OCI-LY7 (cell line): ENCODE results near the gene CRYBG3. TPM values are rescaled to one million over a fixed set of nuclear protein-coding genes. Genes with fewer than 3 reads are reported as not detected.

Experiments
- BruUV-seq: library from RNA; stranded (reverse); fragments of 400-500 nt; replicated peaks from 2 replicates; lab custom pipeline; 2021; lab: Mats Ljungman, UMichigan
- CTCF ChIA-PET: fragments of 300-600 bp; sonication (Branson Sonifier 250); formaldehyde crosslinking; loops from one replicate; lab custom pipeline; 2022; ENCODE audit warnings: antibody characterized with exemption; ENCODE audit not compliant: unreplicated experiment; lab: Charles Lee
- POLR2A ChIA-PET: fragments of 300-600 bp; sonication (Branson Sonifier 250); formaldehyde crosslinking; loops from one replicate; lab custom pipeline; 2022; ENCODE audit warnings: antibody characterized with exemption; lab: Charles Lee
- DNase-seq: peaks from one replicate; pipeline ENCODE4 v3.0.0-alpha.2; 2015; ENCODE audit warnings: low spot score
- H2AFZ ChIP-seq: fragments of 200-600 bp; sonication (generic), shearing (Covaris generic); 2 replicates; pipeline ENCODE4 v1.6.1; 2014; ENCODE audit warnings: mild to moderate bottlenecking, antibody characterized with exemption, low read length, moderate library complexity
- H3K27ac ChIP-seq: fragments of 200-600 bp; sonication (generic); 2 replicates; pipeline ENCODE4 v1.5.1; 2014; ENCODE audit warnings: mixed run types, low read depth, mild to moderate bottlenecking, moderate library complexity, low read length, inconsistent platforms; ENCODE audit not compliant: poor library complexity, severe bottlenecking
- H3K36me3 ChIP-seq: fragments of 200-600 bp; sonication (generic); 2 replicates; pipeline ENCODE4 v1.6.1; 2014; ENCODE audit warnings: mild to moderate bottlenecking, antibody characterized with exemption, low read length, moderate library complexity, mixed read lengths; ENCODE audit not compliant: insufficient read depth
- H3K4me1 ChIP-seq: fragments of 200-600 bp; sonication (generic); 2 replicates; pipeline ENCODE4 v1.5.1; 2014; ENCODE audit warnings: mild to moderate bottlenecking, low read length; ENCODE audit not compliant: insufficient read depth, poor library complexity, severe bottlenecking
- H3K4me2 ChIP-seq: fragments of 200-600 bp; sonication (generic); 2 replicates; pipeline ENCODE4 v1.6.1; 2014; ENCODE audit warnings: mild to moderate bottlenecking, low read length
- H3K4me3 ChIP-seq: fragments of 200-600 bp; sonication (generic); 2 replicates; pipeline ENCODE4 v1.5.1; 2014; ENCODE audit warnings: mild to moderate bottlenecking, low read depth, low read length; ENCODE audit not compliant: poor library complexity, severe bottlenecking
- H3K79me2 ChIP-seq: fragments of 200-600 bp; sonication (generic); 2 replicates; pipeline ENCODE4 v1.6.1; 2016; ENCODE audit warnings: low read depth, mild to moderate bottlenecking, low read length, moderate library complexity, mixed read lengths; ENCODE audit not compliant: insufficient read depth
- H3K9me2 ChIP-seq: fragments of 200-600 bp; sonication (generic); 2 replicates; pipeline ENCODE4 v1.6.1; 2016; ENCODE audit warnings: mild to moderate bottlenecking, low read length, mixed read lengths; ENCODE audit not compliant: insufficient read depth
- H3K9me3 ChIP-seq: fragments of 200-600 bp; sonication (generic); 2 replicates; pipeline ENCODE4 v1.6.1; 2014; ENCODE audit warnings: mild to moderate bottlenecking, mixed run types, low read length, mixed read lengths
- H4K20me1 ChIP-seq: fragments of 200-600 bp; sonication (generic); 2 replicates; pipeline ENCODE4 v1.6.1; 2014; ENCODE audit warnings: mild to moderate bottlenecking, antibody characterized with exemption, low read length, moderate library complexity, mixed read lengths; ENCODE audit not compliant: insufficient read depth
- EZH2phosphoT487 ChIP-seq: fragments of 200-600 bp; sonication (generic); IDR thresholded peaks from 2 replicates; pipeline ENCODE4 v1.6.1; 2018; ENCODE audit warnings: low read depth, borderline replicate concordance, mild to moderate bottlenecking, mixed run types, antibody characterized with exemption, low read length, moderate library complexity, mixed read lengths
- intact Hi-C: fragments of 100-400 bp; cut with micrococcal nuclease; formaldehyde crosslinking; loops from one replicate; pipeline ENCODE4 v1.10.0; 2022; ENCODE audit not compliant: unreplicated experiment
- total RNA-seq, 2 experiments: library from RNA; depleted of rRNA in 1 of 2; stranded (reverse); fragments of >200 nt in 1 of 2; shearing (Covaris generic) in 1 of 2; gene quantifications; 2 replicates each; pipeline ENCODE4 v1.2.3, GENCODE V29; 2014 to 2022
- TF ChIP-seq, protein P1 (sequence below): fragments of 200-600 bp; sonication (generic); conservative IDR thresholded peaks from 2 replicates; pipeline ENCODE4 v1.5.1; 2014; ENCODE audit warnings: mild to moderate bottlenecking, antibody characterized with exemption, low read length, moderate library complexity, mixed read lengths

CRYBG3 gene
- total RNA-seq, 2 experiments from 2014 or later: 0.22 to 0.46 TPM

DNA sequence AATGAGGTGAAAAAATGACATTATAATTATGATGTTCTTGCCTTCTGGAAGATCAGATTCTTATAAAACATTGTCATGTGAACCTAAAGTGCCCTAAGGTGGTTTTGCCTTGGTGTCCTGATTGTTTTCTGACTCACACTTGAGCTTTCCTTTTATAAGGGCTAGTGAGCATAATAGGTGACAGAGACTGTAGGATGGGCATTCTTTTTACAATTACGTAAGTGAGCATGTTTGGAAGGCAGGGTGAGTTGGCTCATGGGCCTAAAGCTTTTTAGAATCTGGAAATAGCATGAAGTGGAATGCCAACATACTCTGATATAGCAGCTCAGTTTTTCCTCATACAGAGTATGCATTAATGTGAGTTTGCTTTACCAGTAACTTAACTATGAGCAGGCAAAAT lies 41.2 kb downstream of the CRYBG3 start:
- intact Hi-C loops: no loop called here
- Histone ChIP-seq H3K4me3 (no peak overlapping the region), H3K36me3 (no peaks in the 10 kb centered on the region), H3K4me2 (no peak overlapping the region), H4K20me1 (no peaks in the 10 kb centered on the region), H3K9me3 (no peaks in the 10 kb centered on the region), H3K4me1 (no peaks in the 10 kb centered on the region), H3K79me2 (no peaks in the 10 kb centered on the region), H2AFZ (no peak overlapping the region), H3K9me2 (no peaks in the 10 kb centered on the region), H3K27ac (no peak overlapping the region)
- POLR2A ChIA-PET: interaction anchor here (1.7 kb wide), 1 partner anchor 31 kb away, joined by 4 read pairs; no protein-coding TSS in a partner anchor
- CTCF ChIA-PET: no interaction called here
- BruUV-seq: no TSS peak
- DNase-seq: no peak
- TF ChIP-seq, protein P1, sequence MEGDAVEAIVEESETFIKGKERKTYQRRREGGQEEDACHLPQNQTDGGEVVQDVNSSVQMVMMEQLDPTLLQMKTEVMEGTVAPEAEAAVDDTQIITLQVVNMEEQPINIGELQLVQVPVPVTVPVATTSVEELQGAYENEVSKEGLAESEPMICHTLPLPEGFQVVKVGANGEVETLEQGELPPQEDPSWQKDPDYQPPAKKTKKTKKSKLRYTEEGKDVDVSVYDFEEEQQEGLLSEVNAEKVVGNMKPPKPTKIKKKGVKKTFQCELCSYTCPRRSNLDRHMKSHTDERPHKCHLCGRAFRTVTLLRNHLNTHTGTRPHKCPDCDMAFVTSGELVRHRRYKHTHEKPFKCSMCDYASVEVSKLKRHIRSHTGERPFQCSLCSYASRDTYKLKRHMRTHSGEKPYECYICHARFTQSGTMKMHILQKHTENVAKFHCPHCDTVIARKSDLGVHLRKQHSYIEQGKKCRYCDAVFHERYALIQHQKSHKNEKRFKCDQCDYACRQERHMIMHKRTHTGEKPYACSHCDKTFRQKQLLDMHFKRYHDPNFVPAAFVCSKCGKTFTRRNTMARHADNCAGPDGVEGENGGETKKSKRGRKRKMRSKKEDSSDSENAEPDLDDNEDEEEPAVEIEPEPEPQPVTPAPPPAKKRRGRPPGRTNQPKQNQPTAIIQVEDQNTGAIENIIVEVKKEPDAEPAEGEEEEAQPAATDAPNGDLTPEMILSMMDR: no peak
- TF ChIP-seq EZH2phosphoT487: no peak

DNA sequence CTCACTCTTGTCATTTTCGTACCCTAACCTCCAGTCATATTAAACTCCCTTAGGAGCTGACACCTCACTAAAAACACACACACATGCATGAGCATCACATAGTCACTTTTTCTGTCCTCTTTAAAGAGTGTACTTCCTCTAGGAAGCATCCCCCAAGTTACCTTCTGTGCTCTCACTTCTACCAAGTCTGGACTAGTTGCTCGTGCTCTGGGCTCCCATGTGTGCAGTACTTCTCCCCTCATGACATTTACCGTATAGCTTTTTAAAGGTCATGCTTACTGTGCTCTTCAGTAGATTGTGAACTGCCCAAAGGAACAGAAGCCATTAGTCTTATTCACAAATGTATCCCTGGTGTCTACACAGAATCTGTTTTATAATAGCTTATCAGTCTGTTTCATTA lies 42.0 kb downstream of the CRYBG3 start:
- Histone ChIP-seq H3K9me2 (no peaks in the 10 kb centered on the region), H3K27ac (no peak overlapping the region), H3K36me3 (no peaks in the 10 kb centered on the region), H4K20me1 (no peaks in the 10 kb centered on the region), H3K4me1 (no peaks in the 10 kb centered on the region), H3K4me2 (no peak overlapping the region), H3K4me3 (no peak overlapping the region), H3K79me2 (no peaks in the 10 kb centered on the region), H2AFZ (no peak overlapping the region), H3K9me3 (no peaks in the 10 kb centered on the region)
- intact Hi-C loops: no loop called here
- BruUV-seq: no TSS peak
- ChIA-PET POLR2A (interaction anchor here (0.7 to 1.7 kb wide), 2 partner anchors 23 to 31 kb away, joined by 4 read pairs; no protein-coding TSS in a partner anchor), CTCF (no interaction called here)
- no peak for DNase-seq
- TF ChIP-seq, protein P1: no peak
- no peak for TF ChIP-seq EZH2phosphoT487

DNA sequence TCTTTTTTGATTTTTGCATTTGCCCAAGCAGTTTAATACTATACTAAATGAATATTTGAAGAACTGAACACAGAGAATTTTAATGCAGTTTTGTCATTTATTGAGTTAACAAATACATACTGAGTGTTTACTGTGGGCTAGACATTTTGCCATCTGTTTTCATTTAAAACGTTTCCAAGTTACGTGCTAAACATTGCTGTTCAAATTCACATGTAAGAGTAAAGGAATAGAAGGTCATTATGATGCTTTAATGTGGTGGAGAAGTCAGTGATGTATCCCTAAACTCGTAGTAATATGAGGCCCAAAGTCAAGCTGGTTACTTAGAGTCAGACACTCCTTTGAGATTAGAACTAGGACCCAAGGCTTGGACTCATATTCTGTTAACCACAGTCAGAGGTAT lies 49.4 kb downstream of the CRYBG3 start:
- ChIA-PET POLR2A (no interaction called here), CTCF (no interaction called here)
- no peaks in the 10 kb centered on the region for H3K36me3 ChIP-seq
- H3K27ac ChIP-seq: no peak overlapping the region
- H3K79me2 ChIP-seq: no peaks in the 10 kb centered on the region
- intact Hi-C loops: no loop called here
- H3K9me2 ChIP-seq: no peaks in the 10 kb centered on the region
- H3K4me3 ChIP-seq: no peak overlapping the region
- H3K4me1 ChIP-seq: no peaks in the 10 kb centered on the region
- no TSS peak for BruUV-seq
- no peaks in the 10 kb centered on the region for H4K20me1 ChIP-seq
- no peak overlapping the region for H2AFZ ChIP-seq
- H3K9me3 ChIP-seq: no peaks in the 10 kb centered on the region
- no peak for DNase-seq
- TF ChIP-seq EZH2phosphoT487: no peak
- TF ChIP-seq, protein P1: no peak
- H3K4me2 ChIP-seq: no peak overlapping the region
